GM12878 (cell line): ENCODE measurements around the gene GALNT18. TPM values are rescaled to one million over a fixed set of nuclear protein-coding genes. Genes with fewer than 3 reads are reported as not detected.

ENCODE experiments used
- ATAC-seq: fragments of 200-7000 bp; cut with Tn5 transposase; 3 replicates; pipeline ENCODE4 v1.9.1; 2020; ENCODE audit warnings: mild to moderate bottlenecking, moderate library complexity
- BruUV-seq: library from RNA; stranded (reverse); fragments of 400-500 nt; replicated peaks from 2 replicates; lab custom pipeline; 2021; lab: Mats Ljungman, UMichigan
- CTCF ChIA-PET: fragments of 300-600 bp; sonication (Branson Sonifier 250); formaldehyde crosslinking; extraction: SDS; loops from one replicate; lab custom pipeline; 2021; ENCODE audit warnings: inconsistent platforms; lab: Yijun Ruan, JAX
- POLR2A ChIA-PET: fragments of 350-600 bp; formaldehyde crosslinking; extraction: SDS; loops from one replicate; lab custom pipeline; 2021; ENCODE audit warnings: inconsistent platforms; lab: Charles Lee
- RAD21 ChIA-PET: fragments of 300-600 bp; sonication (Branson Sonifier 250); formaldehyde crosslinking; loops from one replicate; lab custom pipeline; 2023; ENCODE audit warnings: antibody characterized with exemption; ENCODE audit not compliant: unreplicated experiment; lab: Charles Lee
- SMC1A ChIA-PET: fragments of 300-600 bp; sonication (Branson Sonifier 250); formaldehyde crosslinking; loops from one replicate; lab custom pipeline; 2023; ENCODE audit not compliant: unreplicated experiment, uncharacterized antibody; lab: Charles Lee
- DNase-seq: peaks from one replicate; pipeline ENCODE4 v3.0.0-alpha.2; 2011; ENCODE audit warnings: low read depth, low spot score
- FAIRE-seq: peaks from 3 replicates; lab custom pipeline; 2011; peaks lifted over from hg19 to GRCh38; lab: Jason Lieb, UNC
- H2AFZ ChIP-seq: 2 replicates; pipeline ENCODE4 v1.6.0; 2011; ENCODE audit warnings: low read depth, low read length, control low read depth; ENCODE audit not compliant: control insufficient read depth
- H3K27ac ChIP-seq: 2 replicates; pipeline ENCODE4 v1.5.1; 2011; ENCODE audit warnings: control low read depth; ENCODE audit not compliant: control insufficient read depth, insufficient read depth
- H3K27me3 ChIP-seq, 2 experiments: replicated peaks in 1 of 2; 2 replicates each; pipeline versions ENCODE4 v1.6.0 to v1.6.1; 2011; ENCODE audit warnings: low read length in 1 of 2; ENCODE audit not compliant: control insufficient read depth in 2 of 2, insufficient read depth in 2 of 2
- H3K36me3 ChIP-seq, 2 experiments: 2 replicates each; pipeline ENCODE4 v1.5.1; 2011; ENCODE audit warnings: low read length in 1 of 2; ENCODE audit not compliant: control insufficient read depth in 2 of 2, insufficient read depth in 2 of 2
- H3K4me1 ChIP-seq: 2 replicates; pipeline ENCODE4 v1.6.1; 2011; ENCODE audit warnings: mild to moderate bottlenecking, low read length, moderate library complexity, mixed read lengths; ENCODE audit not compliant: control insufficient read depth, insufficient read depth
- H3K4me2 ChIP-seq: 2 replicates; pipeline ENCODE4 v1.6.0; 2011; ENCODE audit warnings: control low read depth; ENCODE audit not compliant: control insufficient read depth, insufficient read depth
- H3K4me3 ChIP-seq: fragments of 200-600 bp; sonication (generic); 2 replicates; pipeline ENCODE4 v1.5.1; 2016
- H3K79me2 ChIP-seq: 2 replicates; pipeline ENCODE4 v1.6.0; 2011; ENCODE audit warnings: low read length; ENCODE audit not compliant: control insufficient read depth, insufficient read depth
- H3K9ac ChIP-seq: 2 replicates; pipeline ENCODE4 v1.8.0; 2011; ENCODE audit warnings: low read length, control low read depth, mixed read lengths; ENCODE audit not compliant: control insufficient read depth, insufficient read depth
- H3K9me3 ChIP-seq: replicated peaks from 3 replicates; pipeline ENCODE4 v1.5.1; 2011; ENCODE audit warnings: mild to moderate bottlenecking, low read length; ENCODE audit not compliant: control insufficient read depth, insufficient read depth
- H4K20me1 ChIP-seq: 2 replicates; pipeline ENCODE4 v1.6.0; 2011; ENCODE audit not compliant: control insufficient read depth, insufficient read depth
- BCL11A ChIP-seq: IDR thresholded peaks from 2 replicates; pipeline ENCODE4 v1.6.1; 2011; ENCODE audit warnings: low read depth, low read length
- E4F1 ChIP-seq: fragments of 450-650 bp; IDR thresholded peaks from 2 replicates; pipeline ENCODE4 v1.6.1; 2018; ENCODE audit warnings: borderline replicate concordance, mild to moderate bottlenecking; ENCODE audit not compliant: partially characterized antibody
- JUND ChIP-seq: IDR thresholded peaks from 2 replicates; pipeline ENCODE4 v1.6.1; 2012; ENCODE audit warnings: low read depth, mild to moderate bottlenecking, low read length, improper control_type of control experiment, moderate library complexity
- KAT2A ChIP-seq: conservative IDR thresholded peaks from 2 replicates; pipeline ENCODE4 v1.6.1; 2011; ENCODE audit warnings: low read depth, low read length; ENCODE audit not compliant: control insufficient read depth
- LARP7 ChIP-seq: fragments of 450-650 bp; IDR thresholded peaks from 2 replicates; pipeline ENCODE4 v1.6.1; 2017; ENCODE audit warnings: mild to moderate bottlenecking
- POU2F2 ChIP-seq: IDR thresholded peaks from 3 replicates; pipeline ENCODE4 v1.6.1; 2011; ENCODE audit warnings: low read depth, mild to moderate bottlenecking, low read length, borderline replicate concordance
- SMC3 ChIP-seq: IDR thresholded peaks from 2 replicates; pipeline ENCODE4 v1.6.1; 2011; ENCODE audit warnings: low read length, improper control_type of control experiment, borderline replicate concordance
- SREBF1 ChIP-seq: IDR thresholded peaks from 2 replicates; pipeline ENCODE4 v1.6.1; 2012; ENCODE audit warnings: mild to moderate bottlenecking, low read length
- TARDBP ChIP-seq: IDR thresholded peaks from 2 replicates; pipeline ENCODE4 v1.6.1; 2016; ENCODE audit warnings: borderline replicate concordance
- TCF7 ChIP-seq: IDR thresholded peaks from 2 replicates; pipeline ENCODE4 v1.6.1; 2014; ENCODE audit warnings: antibody characterized with exemption, borderline replicate concordance
- ZNF687 ChIP-seq: fragments of 450-650 bp; IDR thresholded peaks from 2 replicates; pipeline ENCODE4 v1.6.1; 2017; ENCODE audit warnings: mild to moderate bottlenecking, moderate library complexity
- WGBS: methylation state at CpG from one replicate; pipeline ENCODE4 v1.1.6; 2016; ENCODE audit warnings: low lambda C conversion rate; ENCODE audit not compliant: insufficient replicate concordance, insufficient coverage; ENCODE audit errors: missing lambda C conversion rate; 5-methylcytosine and 5-hydroxymethylcytosine counted together
- in situ Hi-C: fragments of 300-500 bp; cut with MboI; formaldehyde crosslinking; loops from 9 replicates; pipeline ENCODE4 v1.14.3; 2018; ENCODE audit warnings: mixed read lengths
- intact Hi-C: fragments of 100-400 bp; cut with micrococcal nuclease; formaldehyde crosslinking; loops from one replicate; pipeline ENCODE4 v1.14.2; 2022; ENCODE audit not compliant: unreplicated experiment
- polyA plus RNA-seq, 11 experiments: library from polyadenylated mRNA; depleted of rRNA in 4 of 11; unstranded in 6 of 11; stranded (reverse) in 5 of 11; fragments of >200 nt; fragmentation: Nextera tagmentation in 4 of 11; fragmentation: Illumina TruSeq in 1 of 11; extraction: Ambion mirVana in 4 of 11; extraction: Trizol in 1 of 11; gene quantifications; 1 replicate in 1 of 11; 2 replicates in 10 of 11; pipeline versions ENCODE4 v1.2.1 to v1.2.3, GENCODE V29; 2011 to 2016; ENCODE audit warnings: inconsistent platforms in 2 of 11, missing spikeins in 2 of 11, low read depth in 1 of 11
- total RNA-seq, 4 experiments: library from RNA; depleted of rRNA in 3 of 4; stranded (reverse); fragments of >200 nt in 3 of 4; fragmentation: Illumina TruSeq in 1 of 4; extraction: Trizol in 1 of 4; gene quantifications; 2 replicates each; pipeline versions ENCODE4 v1.2.1 to v1.2.3, GENCODE V29; 2013 to 2021

The GALNT18 gene
- total and polyA plus RNA-seq, 10 of the 15 experiments (the other 5 are each of a cell fraction or from before 2014, with no cell fraction given) = 1.2 to 14.2 (median 6.3) TPM

GRCh38 chr11:11482730-11483129, 139.1 kb downstream of the GALNT18 start:
- DNase-seq = no peak
- Histone ChIP-seq H2AFZ (no peak overlapping the region), H3K9me3 (no peaks in the 10 kb centered on the region), H3K4me2 (no peak overlapping the region), H3K27me3 (no peaks in the 10 kb centered on the region), H3K36me3 (no peaks in the 10 kb centered on the region), H3K79me2 (no peaks in the 10 kb centered on the region), H3K4me1 (no peaks in the 10 kb centered on the region), H3K27ac (no peak overlapping the region), H3K9ac (no peak overlapping the region), H3K4me3 (no peak overlapping the region), H4K20me1 (no peaks in the 10 kb centered on the region)
- no peak for FAIRE-seq
- CTCF ChIA-PET = no interaction called here
- no TSS peak for BruUV-seq
- intact Hi-C loops = no loop called here
- in situ Hi-C loops = no loop called here
- no peak for TF ChIP-seq SMC3
- no peak for TF ChIP-seq POU2F2
- TF ChIP-seq JUND = no peak
- no peak for TF ChIP-seq BCL11A
- no peak for TF ChIP-seq SREBF1
- TF ChIP-seq E4F1 = no peak
- no peak for TF ChIP-seq TCF7
- TF ChIP-seq TARDBP = no peak
- no peak for TF ChIP-seq KAT2A
- no peak for TF ChIP-seq LARP7
- TF ChIP-seq ZNF687 = no peak
- SMC1A ChIA-PET = interaction anchor here (1.7 kb wide), 1 partner anchor 50 kb away, joined by 3 read pairs; no protein-coding TSS in a partner anchor
- POLR2A ChIA-PET = no interaction called here
- WGBS = 33% methylated on average over 3 of the region's 3 CpGs
- no peak for ATAC-seq
- RAD21 ChIA-PET = no interaction called here
